HL-60 (cell line): ENCODE results near the gene SHISA8.

ENCODE experiments used
- DNase-seq, 2 experiments: peaks; one replicate each; pipeline ENCODE4 v3.0.0-alpha.2; 2010 to 2020; ENCODE audit warnings: low read depth in 1 of 2, low spot score in 1 of 2
- H3K27ac ChIP-seq: fragments of 250-450 bp; sonication (Bioruptor Pico); replicated peaks from 2 replicates; pipeline ENCODE4 v1.5.1; 2020; ENCODE audit warnings: mild to moderate bottlenecking, moderate library complexity
- H3K27me3 ChIP-seq: fragments of 250-450 bp; sonication (Bioruptor Pico); 2 replicates; pipeline ENCODE4 v1.5.1; 2021; ENCODE audit warnings: mild to moderate bottlenecking, moderate library complexity; ENCODE audit not compliant: insufficient read depth, poor library complexity, severe bottlenecking
- H3K4me3 ChIP-seq: replicated peaks from 2 replicates; pipeline ENCODE4 v1.5.1; 2011; ENCODE audit warnings: mild to moderate bottlenecking, control low read depth, low read length; ENCODE audit not compliant: insufficient read depth
- CTCF ChIP-seq: IDR thresholded peaks from one replicate; pipeline ENCODE4 v1.5.1; 2011; ENCODE audit warnings: low read length, control low read depth, inconsistent platforms; ENCODE audit not compliant: insufficient read depth
- GABPA ChIP-seq: IDR thresholded peaks from 2 replicates; pipeline ENCODE4 v1.6.1; 2012; ENCODE audit warnings: low read depth
- POLR2AphosphoS5 ChIP-seq: IDR thresholded peaks from 2 replicates; pipeline ENCODE4 v1.6.1; 2012; ENCODE audit warnings: low read depth
- REST ChIP-seq: IDR thresholded peaks from 2 replicates; pipeline ENCODE4 v1.6.1; 2012; ENCODE audit warnings: low read depth; ENCODE audit not compliant: insufficient replicate concordance
- SPI1 ChIP-seq: IDR thresholded peaks from 2 replicates; pipeline ENCODE4 v1.6.1; 2012; ENCODE audit warnings: low read depth, mild to moderate bottlenecking, borderline replicate concordance

SHISA8 gene

DNA sequence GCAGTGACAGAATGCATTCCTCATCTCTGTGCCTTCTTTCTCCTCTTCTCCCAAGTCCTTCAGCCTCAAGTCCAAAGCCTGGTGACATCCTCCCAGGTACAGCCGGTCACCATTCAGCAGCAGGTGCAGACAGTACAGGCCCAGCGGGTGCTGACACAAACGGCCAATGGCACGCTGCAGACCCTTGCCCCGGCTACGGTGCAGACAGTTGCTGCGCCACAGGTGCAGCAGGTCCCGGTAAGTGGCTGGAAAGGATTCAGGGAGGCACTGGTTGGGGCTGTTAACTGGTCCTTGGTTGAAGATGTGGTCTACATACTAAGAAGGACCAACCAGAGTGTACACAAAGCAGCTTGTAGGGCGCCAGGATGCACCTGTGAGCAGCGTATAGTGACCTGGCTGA lies 46.3 kb downstream of the SHISA8 start:
- no peak overlapping the region for H3K27ac ChIP-seq
- H3K27me3 ChIP-seq = no peaks in the 10 kb centered on the region
- TF ChIP-seq POLR2AphosphoS5 (no peak), GABPA (no peak), REST (no peak), SPI1 (no peak), CTCF (no peak)
- no peak for DNase-seq
- no peak overlapping the region for H3K4me3 ChIP-seq

DNA sequence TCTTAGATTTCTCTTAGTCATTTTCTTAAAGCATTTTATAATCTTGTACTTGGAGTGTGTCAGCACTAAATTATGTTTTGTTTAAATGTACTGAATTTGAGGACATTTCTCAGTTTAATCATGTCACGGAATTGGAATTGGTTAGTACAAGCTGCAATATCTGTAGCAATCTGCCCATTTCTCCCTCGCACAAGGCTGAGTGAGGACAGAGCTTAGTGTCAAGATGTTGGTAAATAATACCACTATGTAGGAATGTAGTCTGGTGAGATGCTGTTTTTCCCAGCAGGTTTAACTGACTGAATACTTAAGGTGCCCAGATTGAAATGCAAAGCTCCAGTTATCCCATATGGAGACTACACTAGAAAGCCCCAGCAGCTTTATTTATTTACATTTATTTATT lies 51.4 kb downstream of the SHISA8 start:
- Histone ChIP-seq H3K27me3 (no peaks in the 10 kb centered on the region), H3K4me3 (no peak overlapping the region), H3K27ac (peak overlapping the region; percentile 69)
- no peak for TF ChIP-seq SPI1
- TF ChIP-seq GABPA = no peak
- TF ChIP-seq POLR2AphosphoS5 = no peak
- TF ChIP-seq CTCF = no peak
- TF ChIP-seq REST = no peak
- DNase-seq = no peak

- no peak for DNase-seq
- Histone ChIP-seq H3K27ac (peak overlapping the region; percentile 69), H3K4me3 (no peak overlapping the region), H3K27me3 (no peaks in the 10 kb centered on the region)
- no peak for TF ChIP-seq SPI1
- no peak for TF ChIP-seq REST
- TF ChIP-seq CTCF = no peak
- TF ChIP-seq GABPA = no peak
- no peak for TF ChIP-seq POLR2AphosphoS5
Observed at GRCh38 chr22:41862530-41863266, 52.2 kb downstream of the SHISA8 start.
